ENCODE data around the gene RALGPS1. TPM values are rescaled to one million over a fixed set of nuclear protein-coding genes. Genes with fewer than 3 reads are reported as not detected.
"Not testable (repeated sequence)": the region's sequence is repeated elsewhere in the genome, so short reads cannot be mapped to it uniquely, and the experiment has no call there.

Gene RALGPS1
- polyA plus RNA-seq, 1 experiment: 1.7 TPM

GRCh38 chr9:127168756-127169574 is 254.4 kb downstream of the RALGPS1 start:
- no peak for DNase-seq (ENCODE audit: low read depth)
- TF ChIP-seq CTCF (IDR thresholded peaks at IDR 0.05; ENCODE audit: insufficient read depth, low read depth, low read length): no peak
- ChIA-PET POLR2A (no interaction called here), CTCF (no interaction called here)
- no peaks in the 10 kb centered on the region for H3K27me3 ChIP-seq (ENCODE audit: control insufficient read depth, insufficient read depth, low read length)
- H3K36me3 ChIP-seq (ENCODE audit: control insufficient read depth, insufficient read depth, low read length): no peaks in the 10 kb centered on the region
- no peak overlapping the region for H3K4me3 ChIP-seq (ENCODE audit: low read depth, low read length)

- Histone ChIP-seq H3K27me3 (ENCODE audit: control insufficient read depth, insufficient read depth, low read length) (no peaks in the 10 kb centered on the region), H3K36me3 (ENCODE audit: control insufficient read depth, insufficient read depth, low read length) (no peaks in the 10 kb centered on the region), H3K4me3 (ENCODE audit: low read depth, low read length) (no peak overlapping the region)
- no peak for TF ChIP-seq CTCF (IDR thresholded peaks at IDR 0.05; ENCODE audit: insufficient read depth, low read depth, low read length)
- no peak for DNase-seq (ENCODE audit: low read depth)
- ChIA-PET POLR2A (no interaction called here), CTCF (no interaction called here)
Observed at GRCh38 chr9:127169575-127169883, 254.9 kb downstream of the RALGPS1 start.

- no peak for TF ChIP-seq CTCF (IDR thresholded peaks at IDR 0.05; ENCODE audit: insufficient read depth, low read depth, low read length)
- DNase-seq (ENCODE audit: low read depth): no peak
- no peak overlapping the region for H3K4me3 ChIP-seq (ENCODE audit: low read depth, low read length)
- CTCF ChIA-PET: interaction anchor here (0.9 kb wide), 1 partner anchor 15 kb away, joined by 3 read pairs; no protein-coding TSS in a partner anchor
- POLR2A ChIA-PET: no interaction called here
- H3K27me3 ChIP-seq (ENCODE audit: control insufficient read depth, insufficient read depth, low read length): no peaks in the 10 kb centered on the region
- no peaks in the 10 kb centered on the region for H3K36me3 ChIP-seq (ENCODE audit: control insufficient read depth, insufficient read depth, low read length)
Observed at GRCh38 chr9:127170103-127170502, 255.5 kb downstream of the RALGPS1 start.

GRCh38 chr9:127170652-127171051 is 256.1 kb downstream of the RALGPS1 start:
- ChIA-PET CTCF (interaction anchor here (0.9 kb wide), 1 partner anchor 16 kb away, joined by 3 read pairs; no protein-coding TSS in a partner anchor), POLR2A (no interaction called here)
- TF ChIP-seq CTCF (IDR thresholded peaks at IDR 0.05; ENCODE audit: insufficient read depth, low read depth, low read length): no peak
- H3K36me3 ChIP-seq (ENCODE audit: control insufficient read depth, insufficient read depth, low read length): no peaks in the 10 kb centered on the region
- no peak overlapping the region for H3K4me3 ChIP-seq (ENCODE audit: low read depth, low read length)
- no peaks in the 10 kb centered on the region for H3K27me3 ChIP-seq (ENCODE audit: control insufficient read depth, insufficient read depth, low read length)
- DNase-seq (ENCODE audit: low read depth): no peak

GRCh38 chr9:127171348-127171747 is 256.8 kb downstream of the RALGPS1 start:
- H3K27me3 ChIP-seq (ENCODE audit: control insufficient read depth, insufficient read depth, low read length); H3K36me3 ChIP-seq (ENCODE audit: control insufficient read depth, insufficient read depth, low read length); POLR2A ChIA-PET; H3K4me3 ChIP-seq (ENCODE audit: low read depth, low read length); CTCF ChIA-PET; DNase-seq (ENCODE audit: low read depth): not testable (repeated sequence)

All from BJ (cell line).